ENCODE results near the gene SACS.

DNA sequence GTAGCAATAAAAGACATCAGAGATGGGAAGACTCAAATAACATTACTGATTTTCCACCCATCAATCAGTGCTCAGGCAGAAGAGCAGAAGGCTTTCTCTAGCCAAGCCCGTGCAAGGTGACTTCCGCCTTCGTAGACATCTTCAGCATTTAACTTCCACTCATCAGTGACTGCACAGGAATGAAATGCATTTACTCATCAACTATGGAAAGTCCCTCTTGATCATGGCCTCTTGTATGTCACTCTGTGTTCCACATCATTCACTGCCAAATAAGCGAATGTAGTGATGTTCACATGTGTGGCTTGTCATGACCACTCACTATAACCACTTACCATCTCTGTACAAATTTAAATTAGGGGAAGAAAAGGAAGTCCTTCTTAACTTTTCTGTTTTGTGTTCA, 49.4 kb downstream of the SACS start:
- TF ChIP-seq, protein P1, sequence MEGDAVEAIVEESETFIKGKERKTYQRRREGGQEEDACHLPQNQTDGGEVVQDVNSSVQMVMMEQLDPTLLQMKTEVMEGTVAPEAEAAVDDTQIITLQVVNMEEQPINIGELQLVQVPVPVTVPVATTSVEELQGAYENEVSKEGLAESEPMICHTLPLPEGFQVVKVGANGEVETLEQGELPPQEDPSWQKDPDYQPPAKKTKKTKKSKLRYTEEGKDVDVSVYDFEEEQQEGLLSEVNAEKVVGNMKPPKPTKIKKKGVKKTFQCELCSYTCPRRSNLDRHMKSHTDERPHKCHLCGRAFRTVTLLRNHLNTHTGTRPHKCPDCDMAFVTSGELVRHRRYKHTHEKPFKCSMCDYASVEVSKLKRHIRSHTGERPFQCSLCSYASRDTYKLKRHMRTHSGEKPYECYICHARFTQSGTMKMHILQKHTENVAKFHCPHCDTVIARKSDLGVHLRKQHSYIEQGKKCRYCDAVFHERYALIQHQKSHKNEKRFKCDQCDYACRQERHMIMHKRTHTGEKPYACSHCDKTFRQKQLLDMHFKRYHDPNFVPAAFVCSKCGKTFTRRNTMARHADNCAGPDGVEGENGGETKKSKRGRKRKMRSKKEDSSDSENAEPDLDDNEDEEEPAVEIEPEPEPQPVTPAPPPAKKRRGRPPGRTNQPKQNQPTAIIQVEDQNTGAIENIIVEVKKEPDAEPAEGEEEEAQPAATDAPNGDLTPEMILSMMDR (IDR thresholded peaks at IDR 0.05; ENCODE audit: extremely low read depth in 1 of 2, insufficient read depth in 1 of 2, low read depth in 1 of 2, low read length in 2 of 2): no peak
- TF ChIP-seq EZH2 (IDR thresholded peaks at IDR 0.05; ENCODE audit: borderline replicate concordance, low read depth, low read length, severe bottlenecking) (no peak), POLR2AphosphoS5 (IDR thresholded peaks at IDR 0.05; ENCODE audit: insufficient read depth, low read depth, low read length) (no peak), POLR2A (IDR thresholded peaks at IDR 0.05; ENCODE audit: low read depth, low read length) (no peak), FOS (IDR thresholded peaks at IDR 0.05; ENCODE audit: borderline replicate concordance, insufficient read depth, low read length) (no peak), JUN (IDR thresholded peaks at IDR 0.05; ENCODE audit: borderline replicate concordance, insufficient read depth, insufficient read length, low read depth) (no peak), MYC (IDR thresholded peaks at IDR 0.05; ENCODE audit: low read depth, low read length) (no peak)
- TF ChIP-seq, protein P2, sequence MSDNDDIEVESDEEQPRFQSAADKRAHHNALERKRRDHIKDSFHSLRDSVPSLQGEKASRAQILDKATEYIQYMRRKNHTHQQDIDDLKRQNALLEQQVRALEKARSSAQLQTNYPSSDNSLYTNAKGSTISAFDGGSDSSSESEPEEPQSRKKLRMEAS (IDR thresholded peaks at IDR 0.05; ENCODE audit: insufficient read depth, insufficient read length): no peak
